ENCODE data around the gene HMSD. TPM values are rescaled to one million over a fixed set of nuclear protein-coding genes. Genes with fewer than 3 reads are reported as not detected.

Gene HMSD
- total and polyA plus RNA-seq, 2 of the 13 experiments (the other 11 are each of a cell fraction or from before 2014, with no cell fraction given) = not detected

DNA sequence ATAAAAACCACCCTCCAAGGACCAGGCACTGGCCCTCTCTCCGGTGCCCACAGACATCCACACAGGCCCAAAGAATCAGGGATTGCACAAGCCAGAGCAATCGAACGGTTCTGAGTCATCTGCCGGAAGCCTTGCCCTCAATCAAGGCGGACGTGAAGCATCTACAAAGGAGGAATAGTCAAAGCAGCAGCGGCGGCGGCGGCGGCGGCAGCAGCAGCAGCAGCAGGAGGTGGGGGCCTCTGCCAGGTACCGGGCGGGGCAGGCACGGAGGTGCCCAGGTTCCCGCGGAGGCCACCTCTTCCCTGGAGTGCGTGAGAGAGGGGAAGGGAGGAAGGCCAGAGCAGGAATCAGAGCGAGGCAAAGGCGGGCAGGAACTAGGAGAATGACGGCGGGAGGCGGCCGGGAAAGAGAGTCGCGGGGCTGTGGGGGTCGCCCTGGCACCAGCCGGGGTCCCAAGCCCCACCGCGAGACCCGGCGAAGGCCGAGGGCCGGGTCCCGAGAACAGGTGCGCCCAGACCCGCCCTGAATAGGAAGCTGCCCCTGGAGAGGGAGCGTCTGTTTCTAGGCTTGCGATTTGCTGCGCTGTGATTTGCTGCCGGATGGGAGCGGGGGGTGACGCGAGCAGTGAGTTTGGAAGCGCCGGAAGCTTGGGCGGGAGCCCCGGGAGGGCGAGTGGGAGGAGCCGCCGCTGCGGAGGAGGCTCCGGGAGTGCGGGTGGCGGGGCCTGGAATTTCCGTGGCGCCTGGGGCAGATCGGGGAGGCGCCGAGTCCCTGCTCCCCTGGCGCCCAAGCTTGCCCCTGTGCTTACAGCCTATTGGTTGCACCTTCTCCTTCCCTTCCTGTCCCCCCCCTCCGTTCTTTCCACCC lies 21.1 kb downstream of the HMSD start, which contains the start of gene SERPINB8 (continued):
- TF ChIP-seq KLF15 (CRISPR knock-in tag; IDR thresholded peaks at IDR 0.05; ENCODE audit: borderline replicate concordance) (no peak), RELA (CRISPR knock-in tag; IDR thresholded peaks at IDR 0.05) (no peak), ZBED4 (CRISPR knock-in tag; IDR thresholded peaks at IDR 0.05; ENCODE audit: borderline replicate concordance) (peak; percentile 41; the same call in 1 of the 2 replicates), CBFB (CRISPR knock-in tag; IDR thresholded peaks at IDR 0.05) (peak; percentile 32; the same call in 1 of the 2 replicates), LCORL (IDR thresholded peaks at IDR 0.05) (no peak), LCORL (CRISPR knock-in tag; IDR thresholded peaks at IDR 0.05) (no peak), RXRB (CRISPR knock-in tag; IDR thresholded peaks at IDR 0.05; ENCODE audit: borderline replicate concordance) (peak; percentile 26; the same call in 1 of the 2 replicates), KDM5B (CRISPR knock-in tag; IDR thresholded peaks at IDR 0.05; ENCODE audit: borderline replicate concordance) (peak; percentile 59; the same call in 1 of the 2 replicates), MYC (CRISPR knock-in tag; IDR thresholded peaks at IDR 0.05; ENCODE audit: borderline replicate concordance) (peak; percentile 20; the same call in 1 of the 2 replicates), MZF1 (CRISPR knock-in tag; IDR thresholded peaks at IDR 0.05; ENCODE audit: borderline replicate concordance) (no peak), FOXM1 (CRISPR knock-in tag; IDR thresholded peaks at IDR 0.05) (no peak), MEIS1 (CRISPR knock-in tag; IDR thresholded peaks at IDR 0.05; ENCODE audit: borderline replicate concordance) (peak; percentile 56; the same call in 1 of the 2 replicates), ZNF446 (CRISPR knock-in tag; IDR thresholded peaks at IDR 0.05) (no peak), CBX5 (CRISPR knock-in tag; IDR thresholded peaks at IDR 0.05; ENCODE audit: borderline replicate concordance) (peak; percentile 41; the same call in 1 of the 2 replicates), SP5 (CRISPR knock-in tag; IDR thresholded peaks at IDR 0.05; ENCODE audit: borderline replicate concordance, low read depth) (peak; percentile 62), ZNF768 (CRISPR knock-in tag; IDR thresholded peaks at IDR 0.05) (no peak; the same call in 1 of the 2 replicates), MYPOP (CRISPR knock-in tag; IDR thresholded peaks at IDR 0.05) (peak; percentile 64; the same call in 1 of the 2 replicates), ZNF7 (CRISPR knock-in tag; IDR thresholded peaks at IDR 0.05) (0 out of 2 replicates have a peak, but pooled peaks have one; percentile 14), YEATS2 (CRISPR knock-in tag; IDR thresholded peaks at IDR 0.05; ENCODE audit: borderline replicate concordance) (peak; percentile 62; the same call in 1 of the 2 replicates)
- TF ChIP-seq, protein P1, sequence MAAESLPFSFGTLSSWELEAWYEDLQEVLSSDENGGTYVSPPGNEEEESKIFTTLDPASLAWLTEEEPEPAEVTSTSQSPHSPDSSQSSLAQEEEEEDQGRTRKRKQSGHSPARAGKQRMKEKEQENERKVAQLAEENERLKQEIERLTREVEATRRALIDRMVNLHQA (CRISPR knock-in tag; IDR thresholded peaks at IDR 0.05) = peak; percentile 81; the same call in 1 of the 2 replicates
- TF ChIP-seq, protein P2, sequence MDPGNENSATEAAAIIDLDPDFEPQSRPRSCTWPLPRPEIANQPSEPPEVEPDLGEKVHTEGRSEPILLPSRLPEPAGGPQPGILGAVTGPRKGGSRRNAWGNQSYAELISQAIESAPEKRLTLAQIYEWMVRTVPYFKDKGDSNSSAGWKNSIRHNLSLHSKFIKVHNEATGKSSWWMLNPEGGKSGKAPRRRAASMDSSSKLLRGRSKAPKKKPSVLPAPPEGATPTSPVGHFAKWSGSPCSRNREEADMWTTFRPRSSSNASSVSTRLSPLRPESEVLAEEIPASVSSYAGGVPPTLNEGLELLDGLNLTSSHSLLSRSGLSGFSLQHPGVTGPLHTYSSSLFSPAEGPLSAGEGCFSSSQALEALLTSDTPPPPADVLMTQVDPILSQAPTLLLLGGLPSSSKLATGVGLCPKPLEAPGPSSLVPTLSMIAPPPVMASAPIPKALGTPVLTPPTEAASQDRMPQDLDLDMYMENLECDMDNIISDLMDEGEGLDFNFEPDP (CRISPR knock-in tag; conservative IDR thresholded peaks at IDR 0.05) = no peak
